Left colon (tissue), 2 donors: Measurements from ENCODE around the gene FASLG. TPM values are rescaled to one million over a fixed set of nuclear protein-coding genes. Genes with fewer than 3 reads are reported as not detected.
"Not testable (repeated sequence)": the region's sequence is repeated elsewhere in the genome, so short reads cannot be mapped to it uniquely, and the experiment has no call there.

ENCODE experiments used
- ATAC-seq: fragments of 200-7000 bp; cut with Tn5 transposase; one replicate; pipeline ENCODE4 v1.9.1; 2020; ENCODE audit warnings: mild to moderate bottlenecking, moderate library complexity
- DNase-seq, 2 donors: peaks; one replicate each; pipeline ENCODE4 v3.0.0-alpha.2; 2020
- intact Hi-C, 2 donors: fragments of 100-400 bp; cut with DNase I in 1 of 2; cut with micrococcal nuclease in 1 of 2; formaldehyde crosslinking; loops; one replicate each; pipeline versions ENCODE4 v1.11.2 to v1.14.0; 2022; cut with DNase I, micrococcal nuclease
- long read RNA-seq: library from polyadenylated mRNA; unstranded; transcript quantifications from one replicate; pipeline ENCODE4 v2.0.0, GENCODE V29; 2021
- total RNA-seq, 2 donors: library from RNA; stranded (reverse); fragmentation: NEBNext Ultra II Directional; extraction: Animal tissue kit (Norgen Biotek cat#: 25700); gene quantifications; one replicate each; pipeline ENCODE4 v1.2.1, GENCODE V29; 2021
- donor health status: DM: no; HTN: no; CAD: no.
- donor health status: DM: yes; HTN: yes; CAD: no.

Gene FASLG
- total RNA-seq = under 1 TPM; 0.49 to 0.70 TPM
- long read RNA-seq = 0 reads

DNA sequence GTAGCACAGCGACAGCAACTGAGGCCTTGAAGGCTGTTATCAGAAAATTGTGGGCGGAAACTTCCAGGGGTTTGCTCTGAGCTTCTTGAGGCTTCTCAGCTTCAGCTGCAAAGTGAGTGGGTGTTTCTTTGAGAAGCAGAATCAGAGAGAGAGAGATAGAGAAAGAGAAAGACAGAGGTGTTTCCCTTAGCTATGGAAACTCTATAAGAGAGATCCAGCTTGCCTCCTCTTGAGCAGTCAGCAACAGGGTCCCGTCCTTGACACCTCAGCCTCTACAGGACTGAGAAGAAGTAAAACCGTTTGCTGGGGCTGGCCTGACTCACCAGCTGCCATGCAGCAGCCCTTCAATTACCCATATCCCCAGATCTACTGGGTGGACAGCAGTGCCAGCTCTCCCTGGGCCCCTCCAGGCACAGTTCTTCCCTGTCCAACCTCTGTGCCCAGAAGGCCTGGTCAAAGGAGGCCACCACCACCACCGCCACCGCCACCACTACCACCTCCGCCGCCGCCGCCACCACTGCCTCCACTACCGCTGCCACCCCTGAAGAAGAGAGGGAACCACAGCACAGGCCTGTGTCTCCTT, at the start of gene FASLG:
Gene FASLG, plus strand, starts transcription at position 233 of the 583 bp plus-strand sequence. Its CDS starts 99 bp downstream, at position 332.
- ATAC-seq = no peak
- no peak for DNase-seq
- intact Hi-C loops = no loop called here

DNA sequence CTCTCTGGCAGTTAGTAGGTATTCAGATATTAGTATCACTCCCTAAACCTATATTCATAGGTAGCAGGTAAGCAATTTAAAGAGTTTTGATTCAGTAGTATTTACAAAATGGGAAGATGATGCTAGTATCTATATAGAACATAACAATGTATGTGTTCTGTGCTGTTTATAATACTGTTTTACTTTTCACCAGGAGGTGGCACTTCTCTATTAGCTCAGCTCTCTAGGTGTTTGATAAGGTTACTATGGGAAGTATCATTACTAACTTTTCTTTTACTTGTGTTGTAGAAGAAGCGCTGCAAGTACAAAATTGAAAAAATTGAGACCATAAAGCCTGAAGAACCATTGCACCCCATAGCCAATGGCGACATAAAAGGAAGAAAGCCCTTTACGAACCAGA, 49.4 kb upstream of the FASLG start:
- intact Hi-C loops = no loop called here
- ATAC-seq = no peak
- no peak for DNase-seq

DNA sequence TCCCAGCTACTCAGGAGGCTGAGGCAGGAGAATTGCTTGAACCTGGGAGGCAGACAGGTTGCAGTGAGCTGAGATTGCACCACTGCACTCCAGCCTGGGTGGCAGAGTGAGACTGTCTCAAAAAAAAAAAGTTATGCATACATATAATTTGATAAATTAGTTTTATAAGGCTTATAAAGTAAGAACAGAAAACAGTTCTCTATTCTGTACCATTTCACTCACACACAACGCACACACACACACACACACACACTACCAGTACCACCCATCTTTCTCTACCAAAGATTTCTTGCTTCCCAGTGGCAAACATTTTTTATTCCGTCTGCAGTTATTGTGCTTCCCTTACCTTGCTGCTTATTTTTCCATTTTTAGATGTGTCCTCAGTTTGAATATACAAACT, 46.4 kb upstream of the FASLG start:
- ATAC-seq (no peak), DNase-seq (no peak)
- intact Hi-C loops = no loop called here

DNA sequence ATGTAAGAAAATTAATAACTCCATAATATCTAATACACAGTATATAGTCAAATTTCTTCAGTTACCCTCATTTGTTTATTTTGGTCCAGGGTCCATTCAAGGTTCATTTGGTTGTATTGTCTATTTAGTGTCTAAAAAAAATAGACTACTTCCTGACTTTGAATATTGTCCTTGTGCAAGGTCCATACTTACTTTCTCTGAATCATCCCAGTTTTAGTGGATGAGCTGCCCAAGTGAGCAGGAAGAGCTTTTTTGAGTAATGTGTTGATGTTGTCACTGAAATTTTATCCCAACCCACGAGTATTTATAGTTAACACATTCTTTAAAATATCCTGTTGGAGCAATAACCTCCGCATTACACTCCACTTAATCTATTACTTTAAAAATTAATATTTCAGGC, 45.6 kb upstream of the FASLG start:
- DNase-seq (no peak), ATAC-seq (no peak)
- intact Hi-C loops = no loop called here

GRCh38 chr1:172616195-172616594, 42.7 kb upstream of the FASLG start:
- intact Hi-C loops = no loop called here
- ATAC-seq = no peak
- DNase-seq = no peak

- DNase-seq = no peak
- intact Hi-C loops = no loop called here
- ATAC-seq = no peak
Measured at GRCh38 chr1:172616636-172617035, 42.3 kb upstream of the FASLG start.

DNA sequence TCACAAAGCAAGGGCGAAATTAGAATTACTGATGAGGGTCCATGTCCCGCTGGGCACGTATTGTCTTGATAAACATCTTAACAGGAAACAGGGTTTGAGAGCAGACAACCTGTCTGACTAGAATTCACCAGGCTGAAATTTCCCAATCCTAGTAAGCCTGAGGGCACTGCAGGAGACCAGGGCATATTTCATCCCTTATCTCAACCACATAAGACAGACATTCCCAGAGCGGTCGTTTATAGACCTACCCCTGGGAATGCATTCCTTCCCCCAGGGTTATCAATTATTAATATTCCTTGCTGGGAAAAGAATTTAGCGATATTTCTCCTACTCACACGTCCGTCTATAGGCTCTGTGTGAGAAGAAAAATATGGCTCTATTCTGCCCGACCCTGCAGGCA, 38.3 kb upstream of the FASLG start:
- DNase-seq, intact Hi-C loops, ATAC-seq: not testable (repeated sequence)

GRCh38 chr1:172622541-172622940, 36.4 kb upstream of the FASLG start:
- no peak for ATAC-seq
- no peak for DNase-seq
- intact Hi-C loops = no loop called here

GRCh38 chr1:172623748-172624147, 35.2 kb upstream of the FASLG start:
- ATAC-seq (no peak), DNase-seq (no peak)
- intact Hi-C loops = no loop called here

- ATAC-seq = no peak
- intact Hi-C loops = no loop called here
- DNase-seq = no peak
Measured at GRCh38 chr1:172626845-172627244, 32.1 kb upstream of the FASLG start.

GRCh38 chr1:172627702-172628101, 31.2 kb upstream of the FASLG start:
- intact Hi-C loops = no loop called here
- ATAC-seq (no peak), DNase-seq (no peak)

DNA sequence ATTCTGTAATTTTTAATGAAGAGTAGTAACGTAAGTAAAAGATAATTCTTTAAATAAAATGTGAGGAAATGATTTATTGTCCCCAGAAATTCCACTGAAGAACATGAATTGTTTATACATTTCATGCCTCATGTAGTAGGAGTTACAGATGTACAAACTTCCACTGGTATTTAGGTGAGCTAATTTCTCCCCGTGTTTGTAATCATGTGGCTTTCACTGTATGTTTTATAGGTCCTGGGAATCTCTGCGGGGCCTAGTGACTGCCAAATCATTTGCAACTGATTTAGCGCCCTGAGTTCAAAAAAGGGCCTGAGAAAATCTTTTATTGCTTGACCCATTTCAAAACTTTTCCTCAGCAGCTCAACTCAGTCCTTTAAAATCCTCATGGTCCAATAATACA, 30.5 kb upstream of the FASLG start:
- DNase-seq = no peak
- ATAC-seq = no peak
- intact Hi-C loops = no loop called here

GRCh38 chr1:172629170-172629569, 29.7 kb upstream of the FASLG start:
- no peak for DNase-seq
- intact Hi-C loops = no loop called here
- no peak for ATAC-seq

DNA sequence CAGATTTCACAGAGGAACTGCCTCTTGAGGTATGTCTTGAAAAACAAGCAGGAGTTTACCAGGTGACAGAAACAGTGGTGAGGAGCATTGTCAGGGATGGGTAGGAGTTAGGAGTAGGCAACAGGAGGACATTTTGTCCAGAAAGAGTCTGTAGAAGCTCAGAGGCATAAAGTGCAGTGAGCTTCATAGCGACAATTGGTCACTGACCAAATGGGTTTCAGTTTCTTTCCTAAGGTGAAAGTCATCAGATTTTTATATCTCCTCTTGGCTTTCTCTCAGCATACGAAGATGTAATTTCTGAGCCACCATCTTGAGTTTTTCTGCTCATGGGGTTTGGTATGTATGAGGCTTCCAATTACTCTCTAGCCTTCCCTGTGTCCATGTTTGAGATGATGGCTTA, 29.3 kb upstream of the FASLG start:
- no peak for ATAC-seq
- intact Hi-C loops = no loop called here
- DNase-seq = no peak

- DNase-seq (no peak), ATAC-seq (no peak)
- intact Hi-C loops = no loop called here
Measured at GRCh38 chr1:172630056-172630818, 28.7 kb upstream of the FASLG start.

GRCh38 chr1:172630868-172631267, 28.0 kb upstream of the FASLG start:
- ATAC-seq = no peak
- intact Hi-C loops = no loop called here
- DNase-seq = no peak

- intact Hi-C loops = no loop called here
- ATAC-seq = no peak
- no peak for DNase-seq
Measured at GRCh38 chr1:172637522-172637921, 21.4 kb upstream of the FASLG start.

DNA sequence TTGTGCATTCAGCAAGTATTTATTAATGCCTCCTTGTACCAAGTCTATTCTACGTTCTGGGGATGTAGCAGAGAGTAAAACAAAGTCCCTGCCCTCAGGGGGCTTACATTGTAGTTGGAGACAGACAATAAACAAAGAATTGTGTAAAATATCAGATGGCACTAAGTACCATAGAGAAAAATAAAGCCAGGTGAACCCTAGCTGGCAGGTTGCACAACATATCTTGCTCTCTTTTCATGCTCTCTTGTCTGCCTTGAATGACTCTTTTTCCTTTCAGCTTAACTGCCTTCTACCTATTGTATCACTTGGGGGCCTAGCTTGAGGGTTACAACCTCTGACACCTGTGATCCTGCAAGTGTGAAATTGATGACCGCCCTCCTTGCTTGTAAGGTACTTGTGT, 20.7 kb upstream of the FASLG start:
- no peak for DNase-seq
- ATAC-seq = no peak
- intact Hi-C loops = no loop called here

GRCh38 chr1:172638885-172639831, 19.7 kb upstream of the FASLG start:
- intact Hi-C loops = no loop called here
- DNase-seq (no peak), ATAC-seq (peak; percentile 22)

GRCh38 chr1:172640111-172640510, 18.8 kb upstream of the FASLG start:
- no peak for DNase-seq
- ATAC-seq = no peak
- intact Hi-C loops = no loop called here
